Measurements from ENCODE around the gene MNT.

- TF ChIP-seq TAF1 (IDR thresholded peaks at IDR 0.05; ENCODE audit: borderline replicate concordance, insufficient read depth, low read length) (no peak), POLR2AphosphoS5 (IDR thresholded peaks at IDR 0.05; ENCODE audit: low read depth, low read length) (no peak), FOXP2 (optimal IDR thresholded peaks at IDR 0.05; ENCODE audit: borderline replicate concordance, extremely low read depth, extremely low read length, insufficient read depth) (no peak), REST (IDR thresholded peaks at IDR 0.05; ENCODE audit: insufficient read depth in 1 of 2, low read depth in 2 of 2, low read length in 2 of 2) (no peak)
These were observed 42.9 kb downstream of the MNT start for GRCh38 chr17:2357931-2358434.

Measured in PFSK-1 (cell line).